BLaER1 treated with 17β-estradiol and CSF1 and Interleukin-3, amounts not matched to agents 10 nM and 100 nM (cell line): ENCODE results near the gene DISC1.

Source experiments
- H3K27ac ChIP-seq, 11 experiments: shearing (Covaris generic); formaldehyde crosslinking; 2 replicates each; pipeline ENCODE4 v1.8.1; 2022
- H3K27me3 ChIP-seq, 11 experiments: shearing (Covaris generic); formaldehyde crosslinking; 2 replicates each; pipeline ENCODE4 v1.8.1; 2022
- H3K36me3 ChIP-seq, 11 experiments: shearing (Covaris generic); formaldehyde crosslinking; 2 replicates each; pipeline ENCODE4 v1.8.1; 2022
- H3K4me1 ChIP-seq, 10 experiments: shearing (Covaris generic); formaldehyde crosslinking; 2 replicates each; pipeline ENCODE4 v1.8.1; 2022
- H3K4me2 ChIP-seq, 11 experiments: shearing (Covaris generic); formaldehyde crosslinking; 2 replicates each; pipeline ENCODE4 v1.8.1; 2022
- H3K4me3 ChIP-seq, 10 experiments: shearing (Covaris generic); formaldehyde crosslinking; 2 replicates each; pipeline ENCODE4 v1.8.1; 2022
- H3K9ac ChIP-seq, 11 experiments: shearing (Covaris generic); formaldehyde crosslinking; 2 replicates each; pipeline ENCODE4 v1.8.1; 2022
- H3K9me3 ChIP-seq, 11 experiments: shearing (Covaris generic); formaldehyde crosslinking; replicated peaks in 1 of 11; 2 replicates each; pipeline ENCODE4 v1.8.1; 2022
- H4K20me1 ChIP-seq, 11 experiments: shearing (Covaris generic); formaldehyde crosslinking; 2 replicates each; pipeline ENCODE4 v1.8.1; 2022
- Cebpa-rat ChIP-seq, 11 experiments: shearing (Covaris generic); IDR thresholded peaks; 2 replicates each; pipeline ENCODE4 v1.8.1; 2022

DISC1 gene

GRCh38 chr1:231678011-231678432 lies 51.4 kb downstream of the DISC1 start:
- Histone ChIP-seq H3K27me3 (no peaks in the 10 kb centered on the region), H4K20me1 (peaks cover 0 to 15% (median 0%) of the 10 kb centered on the region in 11 experiments; a peak in 5 of 22 replicates), H3K4me2 (no peak overlapping the region), H3K9me3 (peaks cover 8 to 26% (median 14%) of the 10 kb centered on the region in 11 experiments; a peak in 19 of 22 replicates), H3K9ac (no peak overlapping the region), H3K27ac (no peak overlapping the region), H3K36me3 (peaks cover 0 to 61% (median 16%) of the 10 kb centered on the region in 11 experiments; a peak in 14 of 22 replicates), H3K4me1 (peaks cover 4 to 25% (median 8%) of the 10 kb centered on the region in 10 experiments; a peak in 17 of 20 replicates), H3K4me3 (no peak overlapping the region)
- TF ChIP-seq Cebpa-rat (IDR thresholded peaks at IDR 0.05), result no peak

GRCh38 chr1:231679109-231679508 lies 52.5 kb downstream of the DISC1 start:
- H3K27ac ChIP-seq, result no peak overlapping the region
- peaks cover 4 to 25% (median 9%) of the 10 kb centered on the region in 10 experiments; a peak in 17 of 20 replicates for H3K4me1 ChIP-seq
- no peak for TF ChIP-seq Cebpa-rat (IDR thresholded peaks at IDR 0.05)
- no peaks in the 10 kb centered on the region for H3K27me3 ChIP-seq
- peak overlapping the region in 6 of 11 experiments; percentile 3 to 47 (median 31); a peak in 7 of 22 replicates for H3K4me2 ChIP-seq
- H3K9ac ChIP-seq, result no peak overlapping the region
- peaks cover 8 to 29% (median 16%) of the 10 kb centered on the region in 11 experiments; a peak in 19 of 22 replicates for H3K9me3 ChIP-seq
- H3K4me3 ChIP-seq, result no peak overlapping the region
- peaks cover 0 to 15% (median 0%) of the 10 kb centered on the region in 11 experiments; a peak in 5 of 22 replicates for H4K20me1 ChIP-seq
- peaks cover 0 to 56% (median 16%) of the 10 kb centered on the region in 11 experiments; a peak in 14 of 22 replicates for H3K36me3 ChIP-seq

- Histone ChIP-seq H3K9ac (no peak overlapping the region), H3K36me3 (peaks cover 2 to 56% (median 16%) of the 10 kb centered on the region in 11 experiments; a peak in 15 of 22 replicates), H3K4me1 (peaks cover 4 to 25% (median 9%) of the 10 kb centered on the region in 10 experiments; a peak in 17 of 20 replicates), H4K20me1 (peaks cover 0 to 15% (median 0%) of the 10 kb centered on the region in 11 experiments; a peak in 5 of 22 replicates), H3K27ac (no peak overlapping the region), H3K4me2 (no peak overlapping the region), H3K27me3 (no peaks in the 10 kb centered on the region), H3K9me3 (peaks cover 14 to 31% (median 18%) of the 10 kb centered on the region in 11 experiments), H3K4me3 (no peak overlapping the region)
- no peak for TF ChIP-seq Cebpa-rat (IDR thresholded peaks at IDR 0.05)
Measured at GRCh38 chr1:231681006-231681405, 54.4 kb downstream of the DISC1 start.

- peaks cover 0 to 15% (median 0%) of the 10 kb centered on the region in 11 experiments; a peak in 5 of 22 replicates for H4K20me1 ChIP-seq
- H3K27me3 ChIP-seq, result no peaks in the 10 kb centered on the region
- H3K9ac ChIP-seq, result no peak overlapping the region
- no peak overlapping the region for H3K27ac ChIP-seq
- H3K36me3 ChIP-seq, result peaks cover 8 to 53% (median 18%) of the 10 kb centered on the region in 11 experiments; a peak in 18 of 22 replicates
- peaks cover 32 to 44% (median 35%) of the 10 kb centered on the region in 11 experiments for H3K9me3 ChIP-seq
- no peak overlapping the region for H3K4me2 ChIP-seq
- no peak overlapping the region for H3K4me3 ChIP-seq
- H3K4me1 ChIP-seq, result peaks cover 4 to 25% (median 9%) of the 10 kb centered on the region in 10 experiments; a peak in 17 of 20 replicates
- no peak for TF ChIP-seq Cebpa-rat (IDR thresholded peaks at IDR 0.05)
Measured at GRCh38 chr1:231682779-231683178, 56.2 kb downstream of the DISC1 start.

GRCh38 chr1:231683439-231684165 lies 57.0 kb downstream of the DISC1 start:
- TF ChIP-seq Cebpa-rat (IDR thresholded peaks at IDR 0.05), result no peak
- Histone ChIP-seq H3K27ac (no peak overlapping the region), H3K9ac (no peak overlapping the region)

GRCh38 chr1:231684356-231685244 lies 58.0 kb downstream of the DISC1 start:
- no peaks in the 10 kb centered on the region for H3K27me3 ChIP-seq
- H3K4me1 ChIP-seq, result peaks cover 0 to 10% (median under 1%) of the 10 kb centered on the region in 10 experiments; a peak in 11 of 20 replicates
- peaks cover 0 to 12% (median 0%) of the 10 kb centered on the region in 11 experiments; a peak in 6 of 22 replicates for H4K20me1 ChIP-seq
- H3K27ac ChIP-seq, result no peak overlapping the region
- H3K36me3 ChIP-seq, result peaks cover 8 to 47% (median 18%) of the 10 kb centered on the region in 11 experiments; a peak in 18 of 22 replicates
- no peak overlapping the region for H3K9ac ChIP-seq
- TF ChIP-seq Cebpa-rat (IDR thresholded peaks at IDR 0.05), result no peak
- H3K4me3 ChIP-seq, result no peak overlapping the region
- H3K9me3 ChIP-seq, result peaks cover 36 to 50% (median 39%) of the 10 kb centered on the region in 11 experiments
- no peak overlapping the region for H3K4me2 ChIP-seq

More at GRCh38 chr1:231683439-231684165, 57.0 kb downstream of the DISC1 start:
- peaks cover 36 to 50% (median 39%) of the 10 kb centered on the region in 11 experiments for H3K9me3 ChIP-seq
- no peak overlapping the region for H3K4me3 ChIP-seq
- peaks cover 0 to 15% (median 0%) of the 10 kb centered on the region in 11 experiments; a peak in 5 of 22 replicates for H4K20me1 ChIP-seq
- H3K36me3 ChIP-seq, result peaks cover 8 to 47% (median 18%) of the 10 kb centered on the region in 11 experiments; a peak in 18 of 22 replicates
- H3K27me3 ChIP-seq, result no peaks in the 10 kb centered on the region
- H3K4me2 ChIP-seq, result no peak overlapping the region
- peaks cover 4 to 20% (median 8%) of the 10 kb centered on the region in 10 experiments; a peak in 17 of 20 replicates for H3K4me1 ChIP-seq

GRCh38 chr1:231686384-231686783 lies 59.8 kb downstream of the DISC1 start:
- Histone ChIP-seq H3K4me1 (peaks cover 7 to 15% (median 9%) of the 10 kb centered on the region in 10 experiments; a peak in 18 of 20 replicates), H3K4me3 (peak overlapping the region in 3 of 10 experiments; percentile 17 to 40 (median 28); a peak in 1 of 20 replicates), H3K27ac (no peak overlapping the region), H3K9me3 (peaks cover 36 to 50% (median 39%) of the 10 kb centered on the region in 11 experiments), H3K27me3 (no peaks in the 10 kb centered on the region), H4K20me1 (peaks cover 0 to 25% (median 0%) of the 10 kb centered on the region in 11 experiments; a peak in 8 of 22 replicates), H3K9ac (no peak overlapping the region), H3K36me3 (peaks cover 8 to 47% (median 18%) of the 10 kb centered on the region in 11 experiments; a peak in 18 of 22 replicates), H3K4me2 (no peak overlapping the region)
- TF ChIP-seq Cebpa-rat (IDR thresholded peaks at IDR 0.05), result no peak

- Histone ChIP-seq H3K27me3 (no peaks in the 10 kb centered on the region), H3K9ac (no peak overlapping the region), H3K27ac (no peak overlapping the region), H3K36me3 (peaks cover 8 to 38% (median 18%) of the 10 kb centered on the region in 11 experiments; a peak in 18 of 22 replicates), H3K4me1 (peaks cover 9 to 16% (median 12%) of the 10 kb centered on the region in 10 experiments; a peak in 19 of 20 replicates), H3K9me3 (peaks cover 33 to 43% (median 38%) of the 10 kb centered on the region in 11 experiments), H3K4me2 (no peak overlapping the region), H4K20me1 (peaks cover 0 to 50% (median 13%) of the 10 kb centered on the region in 11 experiments; a peak in 10 of 22 replicates), H3K4me3 (no peak overlapping the region)
- no peak for TF ChIP-seq Cebpa-rat (IDR thresholded peaks at IDR 0.05)
Measured at GRCh38 chr1:231688989-231689388, 62.4 kb downstream of the DISC1 start.
